Activated CD4-positive, alpha-beta T cell treated with anti-CD3 and anti-CD28 coated beads, Interleukin-2, amount 10 ng/mL, durations not matched to agents 24 days and 14 days (primary cell): ENCODE data around the gene RNU6-8. TPM values are rescaled to one million over a fixed set of nuclear protein-coding genes. Genes with fewer than 3 reads are reported as not detected.

ENCODE experiments used
- DNase-seq: peaks from one replicate; pipeline ENCODE4 v3.0.0; 2022
- H3K27ac Mint-ChIP-seq: one replicate; pipeline ENCODE4 v1.8.0; 2022; ENCODE audit warnings: mild to moderate bottlenecking, mixed read lengths
- H3K27me3 Mint-ChIP-seq: one replicate; pipeline ENCODE4 v1.8.0; 2022; ENCODE audit warnings: mixed read lengths
- H3K36me3 Mint-ChIP-seq: one replicate; pipeline ENCODE4 v1.8.0; 2022; ENCODE audit warnings: low read depth, mild to moderate bottlenecking, mixed read lengths
- H3K4me1 Mint-ChIP-seq: one replicate; pipeline ENCODE4 v1.8.0; 2021; ENCODE audit warnings: mixed read lengths
- H3K4me3 Mint-ChIP-seq: one replicate; pipeline ENCODE4 v1.8.0; 2022; ENCODE audit warnings: mild to moderate bottlenecking, moderate library complexity, mixed read lengths
- H3K9me3 Mint-ChIP-seq: one replicate; pipeline ENCODE4 v1.8.0; 2021; ENCODE audit warnings: mixed read lengths
- intact Hi-C: fragments of 100-400 bp; cut with micrococcal nuclease; formaldehyde crosslinking; loops from one replicate; pipeline ENCODE4 v1.15.1; 2023
- total RNA-seq: library from RNA; stranded (reverse); gene quantifications from 2 replicates; pipeline ENCODE4 v1.2.3, GENCODE V29; 2022

RNU6-8 gene
- total RNA-seq, 1 donor from 2014 or later = not detected

DNA sequence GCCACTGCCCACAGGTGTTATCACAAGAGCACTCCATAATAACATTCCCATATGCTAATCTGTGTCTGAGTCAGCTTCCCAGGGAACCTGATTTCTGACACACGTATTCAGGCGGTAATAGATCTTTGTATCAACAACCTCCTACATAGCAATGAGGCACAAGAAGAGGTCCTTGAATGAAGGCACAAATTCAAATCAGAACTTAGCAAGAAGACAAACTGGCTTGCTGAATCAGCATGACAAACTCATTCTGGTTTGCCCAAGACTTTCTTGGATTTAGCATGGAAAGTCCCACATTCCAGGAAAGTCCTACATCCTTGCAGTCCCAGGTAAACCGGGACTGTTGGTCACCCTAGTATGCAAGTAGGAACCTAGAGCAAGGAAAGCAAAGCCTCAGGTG, 35.2 kb downstream of the RNU6-8 start:
- intact Hi-C loops = no loop called here
- peaks cover 3% of the 10 kb centered on the region for H3K27me3 Mint-ChIP-seq
- no peak overlapping the region for H3K4me3 Mint-ChIP-seq
- no peaks in the 10 kb centered on the region for H3K36me3 Mint-ChIP-seq
- DNase-seq = no peak
- no peaks in the 10 kb centered on the region for H3K9me3 Mint-ChIP-seq
- no peak overlapping the region for H3K27ac Mint-ChIP-seq
- no peaks in the 10 kb centered on the region for H3K4me1 Mint-ChIP-seq

GRCh38 chr14:32166924-32167323, 36.1 kb downstream of the RNU6-8 start:
- Mint-ChIP-seq H3K27me3 (peaks cover 2% of the 10 kb centered on the region), H3K4me1 (no peaks in the 10 kb centered on the region), H3K27ac (no peak overlapping the region), H3K9me3 (no peaks in the 10 kb centered on the region), H3K4me3 (no peak overlapping the region), H3K36me3 (no peaks in the 10 kb centered on the region)
- no peak for DNase-seq
- intact Hi-C loops = no loop called here

DNA sequence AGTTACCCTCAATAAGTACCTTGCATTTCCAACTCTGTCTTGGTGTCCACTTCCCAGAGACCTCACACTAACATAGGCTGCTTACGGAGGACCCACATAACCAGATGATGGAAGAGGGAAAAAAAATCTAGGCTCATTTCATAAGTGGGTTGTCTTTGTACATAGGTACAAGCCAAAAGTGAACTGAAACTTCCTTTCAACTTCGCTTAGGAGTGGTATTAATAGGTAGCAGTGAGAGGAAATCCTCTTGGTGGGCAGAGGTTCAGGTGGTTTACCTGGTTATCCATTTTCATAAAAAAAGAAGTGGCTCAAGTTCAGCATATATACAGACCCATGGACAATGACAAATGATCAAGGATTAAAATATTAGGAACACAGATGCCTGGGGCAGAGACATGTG, 37.0 kb downstream of the RNU6-8 start:
- H3K9me3 Mint-ChIP-seq = no peaks in the 10 kb centered on the region
- no peak for DNase-seq
- intact Hi-C loops = no loop called here
- H3K4me1 Mint-ChIP-seq = no peaks in the 10 kb centered on the region
- no peak overlapping the region for H3K27ac Mint-ChIP-seq
- H3K36me3 Mint-ChIP-seq = no peaks in the 10 kb centered on the region
- peaks cover 2% of the 10 kb centered on the region for H3K27me3 Mint-ChIP-seq
- no peak overlapping the region for H3K4me3 Mint-ChIP-seq

Other genes starting within 250 kb of the RNU6-8 start
- gene ARHGAP5, start 126.0 kb downstream of the RNU6-8 start, total RNA-seq = 26.9 and 27.6 TPM in 2 replicates
- gene RNU6-7, start 1.2 kb downstream of the RNU6-8 start, total RNA-seq = not detected in 2 replicates
- gene AKAP6, start 126.0 kb upstream of the RNU6-8 start, total RNA-seq = 0.51 and 0.57 TPM in 2 replicates